ENCODE results near the gene TELO2. TPM values are rescaled to one million over a fixed set of nuclear protein-coding genes. Genes with fewer than 3 reads are reported as not detected.
A peak's percentile ranks its signal among the peaks of the same experiment; 100 is the strongest.

TELO2 gene
- polyA plus RNA-seq, 3 donors = 7.3 to 58.1 (median 11.4) TPM

GRCh38 chr16:1488054-1488601 is 5.0 kb upstream of the TELO2 start:
- H3K27ac ChIP-seq (ENCODE audit: low read depth in 1 of 2, low read length in 2 of 2) = peak overlapping the region; percentile 43 to 57
- Mint-ChIP-seq H3K4me1 (peaks cover 37% of the 10 kb centered on the region), H3K9me3 (peaks cover 0 to 2% (median 0%) of the 10 kb centered on the region in 7 donors), H3K27me3 (ENCODE audit: low read depth in 3 of 3) (peaks cover 0 to 2% (median 2%) of the 10 kb centered on the region in 3 donors), H3K36me3 (no peaks in the 10 kb centered on the region), H3K27ac (peak overlapping the region; percentile 8 to 87 (median 71)), H3K4me3 (peak overlapping the region; percentile 43 to 66)
- H3K9ac ChIP-seq (ENCODE audit: insufficient read depth, low read length, poor library complexity, severe bottlenecking) = peak overlapping the region; percentile 54
- H3K9me3 ChIP-seq (replicated peaks in 1 of 2; ENCODE audit: control insufficient read depth in 1 of 2, insufficient read depth in 1 of 2, low read length in 2 of 2) = no peaks in the 10 kb centered on the region
- no peaks in the 10 kb centered on the region for H4K20me1 ChIP-seq (ENCODE audit: insufficient read depth, low read length)
- intact Hi-C loops (cut with micrococcal nuclease) = no loop called here
- peaks cover 40 to 48% of the 10 kb centered on the region in 2 donors for H3K4me1 ChIP-seq (ENCODE audit: control insufficient read depth in 1 of 2, insufficient read depth in 2 of 2, low read length in 2 of 2)
- no peaks in the 10 kb centered on the region for H3K36me3 ChIP-seq (replicated peaks in 1 of 2; ENCODE audit: control insufficient read depth in 1 of 2, insufficient read depth in 2 of 2, low read length in 2 of 2)
- DNase-seq = no peak
- no peak for TF ChIP-seq CTCF (IDR thresholded peaks at IDR 0.05)
- H3K4me2 ChIP-seq (replicated peaks; ENCODE audit: extremely low read depth, low read length, poor library complexity, severe bottlenecking) = peak overlapping the region; percentile 50
- H3K27me3 ChIP-seq (ENCODE audit: control insufficient read depth in 2 of 2, insufficient read depth in 2 of 2, low read length in 2 of 2) = no peaks in the 10 kb centered on the region
- 74% methylated on average over 18 of the region's 24 CpGs for WGBS (ENCODE audit: insufficient coverage)
- H2AFZ ChIP-seq (ENCODE audit: insufficient read depth, low read depth, low read length, poor library complexity, severe bottlenecking) = peak overlapping the region; percentile 87
- no peaks in the 10 kb centered on the region for H3K79me2 ChIP-seq (ENCODE audit: insufficient read depth, low read length)
- peak overlapping the region in 1 of 3 experiments; percentile 15 for H3K4me3 ChIP-seq (replicated peaks in 1 of 3; ENCODE audit: low read depth in 2 of 3, low read length in 3 of 3)

- no peak for TF ChIP-seq CTCF (IDR thresholded peaks at IDR 0.05)
- peaks cover 32% of the 10 kb centered on the region for H3K4me1 Mint-ChIP-seq
- H2AFZ ChIP-seq (ENCODE audit: insufficient read depth, low read depth, low read length, poor library complexity, severe bottlenecking) = peak within 1 kb of the TSS; percentile 87
- H3K36me3 Mint-ChIP-seq = no peaks in the 10 kb centered on the region
- H3K27ac ChIP-seq (ENCODE audit: low read depth in 1 of 2, low read length in 2 of 2) = peak within 1 kb of the TSS; percentile 43 to 57
- intact Hi-C loops (cut with micrococcal nuclease) = no loop called here
- peak within 1 kb of the TSS in 1 of 3 experiments; percentile 15 for H3K4me3 ChIP-seq (replicated peaks in 1 of 3; ENCODE audit: low read depth in 2 of 3, low read length in 3 of 3)
- peak within 1 kb of the TSS; percentile 43 to 66 for H3K4me3 Mint-ChIP-seq
- H3K27ac Mint-ChIP-seq = peak within 1 kb of the TSS; percentile 8 to 87 (median 76)
- peaks cover 0 to 2% (median 2%) of the 10 kb centered on the region in 3 donors for H3K27me3 Mint-ChIP-seq (ENCODE audit: low read depth in 3 of 3)
- peaks cover 35 to 47% of the 10 kb centered on the region in 2 donors for H3K4me1 ChIP-seq (ENCODE audit: control insufficient read depth in 1 of 2, insufficient read depth in 2 of 2, low read length in 2 of 2)
- peaks cover 0 to 2% (median 0%) of the 10 kb centered on the region in 7 donors for H3K9me3 Mint-ChIP-seq
- H3K36me3 ChIP-seq (replicated peaks in 1 of 2; ENCODE audit: control insufficient read depth in 1 of 2, insufficient read depth in 2 of 2, low read length in 2 of 2) = no peaks in the 10 kb centered on the region
- peaks cover 4% of the 10 kb centered on the region for H3K79me2 ChIP-seq (ENCODE audit: insufficient read depth, low read length)
- WGBS (ENCODE audit: insufficient coverage) = 25% methylated on average over 17 of the region's 19 CpGs
- no peaks in the 10 kb centered on the region for H3K9me3 ChIP-seq (replicated peaks in 1 of 2; ENCODE audit: control insufficient read depth in 1 of 2, insufficient read depth in 1 of 2, low read length in 2 of 2)
- H3K9ac ChIP-seq (ENCODE audit: insufficient read depth, low read length, poor library complexity, severe bottlenecking) = peak within 1 kb of the TSS; percentile 54
- no peaks in the 10 kb centered on the region for H3K27me3 ChIP-seq (ENCODE audit: control insufficient read depth in 2 of 2, insufficient read depth in 2 of 2, low read length in 2 of 2)
- DNase-seq = no peak
- H3K4me2 ChIP-seq (replicated peaks; ENCODE audit: extremely low read depth, low read length, poor library complexity, severe bottlenecking) = peak within 1 kb of the TSS; percentile 50
- H4K20me1 ChIP-seq (ENCODE audit: insufficient read depth, low read length) = no peaks in the 10 kb centered on the region
Measured at GRCh38 chr16:1488619-1489018, 4.5 kb upstream of the TELO2 start, which contains the start of gene PTX4. TSS of gene PTX4 (minus strand) at chr16:1488944. CDS start at chr16:1488909, 35 bp downstream.

Data from CD14-positive monocyte (primary cell).